ENCODE data around the gene SLAMF6.

SLAMF6 gene

GRCh38 chr1:160436966-160437365 is 86.1 kb downstream of the SLAMF6 start:
- TF ChIP-seq EZH2 (optimal IDR thresholded peaks at IDR 0.05; ENCODE audit: low read depth, low read length) (no peak), EZH2phosphoT487 (IDR thresholded peaks at IDR 0.05; ENCODE audit: low read length) (no peak)
- TF ChIP-seq, protein P1, sequence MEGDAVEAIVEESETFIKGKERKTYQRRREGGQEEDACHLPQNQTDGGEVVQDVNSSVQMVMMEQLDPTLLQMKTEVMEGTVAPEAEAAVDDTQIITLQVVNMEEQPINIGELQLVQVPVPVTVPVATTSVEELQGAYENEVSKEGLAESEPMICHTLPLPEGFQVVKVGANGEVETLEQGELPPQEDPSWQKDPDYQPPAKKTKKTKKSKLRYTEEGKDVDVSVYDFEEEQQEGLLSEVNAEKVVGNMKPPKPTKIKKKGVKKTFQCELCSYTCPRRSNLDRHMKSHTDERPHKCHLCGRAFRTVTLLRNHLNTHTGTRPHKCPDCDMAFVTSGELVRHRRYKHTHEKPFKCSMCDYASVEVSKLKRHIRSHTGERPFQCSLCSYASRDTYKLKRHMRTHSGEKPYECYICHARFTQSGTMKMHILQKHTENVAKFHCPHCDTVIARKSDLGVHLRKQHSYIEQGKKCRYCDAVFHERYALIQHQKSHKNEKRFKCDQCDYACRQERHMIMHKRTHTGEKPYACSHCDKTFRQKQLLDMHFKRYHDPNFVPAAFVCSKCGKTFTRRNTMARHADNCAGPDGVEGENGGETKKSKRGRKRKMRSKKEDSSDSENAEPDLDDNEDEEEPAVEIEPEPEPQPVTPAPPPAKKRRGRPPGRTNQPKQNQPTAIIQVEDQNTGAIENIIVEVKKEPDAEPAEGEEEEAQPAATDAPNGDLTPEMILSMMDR (IDR thresholded peaks at IDR 0.05; ENCODE audit: low read length) = no peak
- peak; percentile 16 for DNase-seq
- no peaks in the 10 kb centered on the region for H3K9me3 ChIP-seq (replicated peaks; ENCODE audit: insufficient read depth, low read length)
- no peak overlapping the region for H3K4me3 ChIP-seq (ENCODE audit: low read length)
- peak overlapping the region; percentile 89 for H2AFZ ChIP-seq (ENCODE audit: low read length)
- H3K36me3 ChIP-seq (replicated peaks; ENCODE audit: insufficient read depth, low read length) = no peaks in the 10 kb centered on the region
- H3K27ac ChIP-seq (ENCODE audit: low read length) = no peak overlapping the region
- H3K27me3 ChIP-seq (replicated peaks; ENCODE audit: insufficient read depth, low read length) = no peaks in the 10 kb centered on the region
- H3K4me1 ChIP-seq (ENCODE audit: low read length) = peaks cover 30% of the 10 kb centered on the region
- peaks cover 5% of the 10 kb centered on the region; the same call in 1 of the 2 replicates for H3F3A ChIP-seq (ENCODE audit: insufficient read depth, low read length)
- peak overlapping the region; percentile 70 for H3K4me2 ChIP-seq (ENCODE audit: low read depth, low read length)
- no peaks in the 10 kb centered on the region for H3K9me2 ChIP-seq (replicated peaks; ENCODE audit: insufficient read depth, low read length)
- no peak overlapping the region; the same call in 1 of the 2 replicates for H3K9ac ChIP-seq (ENCODE audit: low read length)
- H4K20me1 ChIP-seq (ENCODE audit: insufficient read depth, low read length) = no peaks in the 10 kb centered on the region
- no peaks in the 10 kb centered on the region for H3K79me2 ChIP-seq (ENCODE audit: low read length)
